Upper lobe of right lung (tissue), 1 donor: ENCODE results near the gene WDR64. TPM values are rescaled to one million over a fixed set of nuclear protein-coding genes. Genes with fewer than 3 reads are reported as not detected.
A peak's percentile ranks its signal among the peaks of the same experiment; 100 is the strongest.

ENCODE experiments used
- ATAC-seq: fragments of 200-7000 bp; cut with Tn5 transposase; one replicate; pipeline ENCODE4 v1.9.1; 2020; ENCODE audit warnings: mild to moderate bottlenecking, moderate library complexity
- DNase-seq: peaks from one replicate; pipeline ENCODE4 v3.0.0-alpha.2; 2020
- H3K27ac ChIP-seq: fragments of 200-600 bp; one replicate; pipeline ENCODE4 v1.8.0; 2022
- H3K27me3 ChIP-seq: fragments of 200-600 bp; one replicate; pipeline ENCODE4 v1.8.0; 2022; ENCODE audit warnings: mild to moderate bottlenecking
- H3K36me3 ChIP-seq: fragments of 200-600 bp; one replicate; pipeline ENCODE4 v1.8.0; 2022
- H3K4me1 ChIP-seq: fragments of 200-600 bp; one replicate; pipeline ENCODE4 v1.8.0; 2022
- H3K4me3 ChIP-seq: fragments of 200-600 bp; one replicate; pipeline ENCODE4 v1.8.0; 2022; ENCODE audit warnings: mild to moderate bottlenecking
- H3K9me3 ChIP-seq: fragments of 200-600 bp; one replicate; pipeline ENCODE4 v1.8.0; 2022
- intact Hi-C: fragments of 100-400 bp; cut with DNase I; formaldehyde crosslinking; loops from one replicate; pipeline ENCODE4 v1.11.0; 2022
- total RNA-seq: library from RNA; stranded (reverse); fragmentation: NEBNext Ultra II Directional; extraction: Animal tissue kit (Norgen Biotek cat#: 25700); gene quantifications from one replicate; pipeline ENCODE4 v1.2.1, GENCODE V29; 2021
- TF ChIP-seq, protein P1 (sequence below): fragments of 200-600 bp; IDR thresholded peaks from one replicate; pipeline ENCODE4 v1.8.0; 2022; ENCODE audit warnings: antibody characterized with exemption
- donor health status: DM: no; HTN: yes; CAD: no; lungs with severe emphysema.

The WDR64 gene
- total RNA-seq, 1 donor from 2014 or later = not detected

- H3K4me3 ChIP-seq = no peak overlapping the region
- no peak for ATAC-seq
- TF ChIP-seq, protein P1, sequence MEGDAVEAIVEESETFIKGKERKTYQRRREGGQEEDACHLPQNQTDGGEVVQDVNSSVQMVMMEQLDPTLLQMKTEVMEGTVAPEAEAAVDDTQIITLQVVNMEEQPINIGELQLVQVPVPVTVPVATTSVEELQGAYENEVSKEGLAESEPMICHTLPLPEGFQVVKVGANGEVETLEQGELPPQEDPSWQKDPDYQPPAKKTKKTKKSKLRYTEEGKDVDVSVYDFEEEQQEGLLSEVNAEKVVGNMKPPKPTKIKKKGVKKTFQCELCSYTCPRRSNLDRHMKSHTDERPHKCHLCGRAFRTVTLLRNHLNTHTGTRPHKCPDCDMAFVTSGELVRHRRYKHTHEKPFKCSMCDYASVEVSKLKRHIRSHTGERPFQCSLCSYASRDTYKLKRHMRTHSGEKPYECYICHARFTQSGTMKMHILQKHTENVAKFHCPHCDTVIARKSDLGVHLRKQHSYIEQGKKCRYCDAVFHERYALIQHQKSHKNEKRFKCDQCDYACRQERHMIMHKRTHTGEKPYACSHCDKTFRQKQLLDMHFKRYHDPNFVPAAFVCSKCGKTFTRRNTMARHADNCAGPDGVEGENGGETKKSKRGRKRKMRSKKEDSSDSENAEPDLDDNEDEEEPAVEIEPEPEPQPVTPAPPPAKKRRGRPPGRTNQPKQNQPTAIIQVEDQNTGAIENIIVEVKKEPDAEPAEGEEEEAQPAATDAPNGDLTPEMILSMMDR = no peak
- no peak overlapping the region for H3K27ac ChIP-seq
- H3K36me3 ChIP-seq = no peaks in the 10 kb centered on the region
- H3K4me1 ChIP-seq = no peaks in the 10 kb centered on the region
- no peaks in the 10 kb centered on the region for H3K9me3 ChIP-seq
- no peaks in the 10 kb centered on the region for H3K27me3 ChIP-seq
- intact Hi-C loops = no loop called here
- no peak for DNase-seq
Measured at GRCh38 chr1:241837416-241837815, 185.3 kb downstream of the WDR64 start.

DNA sequence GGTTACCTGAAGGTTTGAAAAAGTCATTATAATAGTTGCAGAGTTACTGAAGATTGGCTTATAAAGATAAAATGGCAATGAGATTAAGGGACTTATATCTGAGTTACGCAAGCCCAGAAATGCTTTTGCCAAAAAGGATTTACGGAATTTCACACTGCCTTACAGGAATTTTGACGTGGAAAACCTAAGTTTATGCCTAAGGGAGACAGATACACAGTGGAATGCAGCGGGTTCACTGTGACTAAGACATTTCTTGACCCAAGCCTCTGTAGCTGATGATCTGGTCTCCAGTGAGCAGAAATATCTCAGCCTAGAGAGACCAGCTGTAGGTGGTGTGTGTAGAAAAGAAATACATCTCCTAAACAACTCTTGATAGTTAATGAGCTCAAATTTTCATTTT is 185.8 kb downstream of the WDR64 start:
- Histone ChIP-seq H3K4me1 (no peaks in the 10 kb centered on the region), H3K9me3 (no peaks in the 10 kb centered on the region), H3K36me3 (no peaks in the 10 kb centered on the region), H3K4me3 (no peak overlapping the region), H3K27ac (no peak overlapping the region), H3K27me3 (no peaks in the 10 kb centered on the region)
- intact Hi-C loops = no loop called here
- TF ChIP-seq, protein P1 = no peak
- DNase-seq (no peak), ATAC-seq (no peak)

DNA sequence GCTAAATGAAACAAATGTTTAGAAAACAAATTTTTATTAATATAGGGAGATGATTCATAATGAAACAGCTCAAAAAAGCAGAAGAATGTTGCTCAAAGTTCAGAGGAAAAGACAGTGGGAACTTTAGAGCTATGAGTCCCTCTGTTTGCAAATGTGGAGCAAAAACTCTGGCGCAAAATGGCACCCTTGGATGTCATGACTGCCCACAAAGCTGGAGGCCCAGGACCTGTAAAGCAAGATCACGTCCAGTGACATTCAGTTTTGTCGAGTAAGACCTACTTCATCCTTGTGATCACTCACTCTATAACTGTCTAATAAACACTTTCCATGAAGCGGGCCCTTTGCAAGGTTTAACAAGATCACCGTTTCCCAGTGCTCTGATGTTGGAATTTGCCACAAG is 186.8 kb downstream of the WDR64 start:
- no peak for DNase-seq
- Histone ChIP-seq H3K4me3 (no peak overlapping the region), H3K27ac (no peak overlapping the region), H3K4me1 (no peaks in the 10 kb centered on the region), H3K9me3 (no peaks in the 10 kb centered on the region), H3K27me3 (no peaks in the 10 kb centered on the region), H3K36me3 (no peaks in the 10 kb centered on the region)
- TF ChIP-seq, protein P1 = no peak
- intact Hi-C loops = no loop called here
- no peak for ATAC-seq

- Histone ChIP-seq H3K4me1 (no peaks in the 10 kb centered on the region), H3K36me3 (no peaks in the 10 kb centered on the region), H3K4me3 (no peak overlapping the region), H3K27me3 (no peaks in the 10 kb centered on the region), H3K27ac (no peak overlapping the region), H3K9me3 (no peaks in the 10 kb centered on the region)
- TF ChIP-seq, protein P1 = no peak
- ATAC-seq (peak; percentile 62), DNase-seq (no peak)
- intact Hi-C loops = no loop called here
Measured at GRCh38 chr1:241839369-241839979, 187.4 kb downstream of the WDR64 start.

- DNase-seq (no peak), ATAC-seq (no peak)
- intact Hi-C loops = no loop called here
- Histone ChIP-seq H3K9me3 (no peaks in the 10 kb centered on the region), H3K4me3 (no peak overlapping the region), H3K27me3 (no peaks in the 10 kb centered on the region), H3K36me3 (no peaks in the 10 kb centered on the region), H3K4me1 (no peaks in the 10 kb centered on the region), H3K27ac (no peak overlapping the region)
- TF ChIP-seq, protein P1 = no peak
Measured at GRCh38 chr1:241840164-241840563, 188.1 kb downstream of the WDR64 start.

GRCh38 chr1:241841691-241842090 is 189.6 kb downstream of the WDR64 start:
- Histone ChIP-seq H3K9me3 (no peaks in the 10 kb centered on the region), H3K27ac (no peak overlapping the region), H3K36me3 (no peaks in the 10 kb centered on the region), H3K4me3 (no peak overlapping the region), H3K27me3 (no peaks in the 10 kb centered on the region), H3K4me1 (no peaks in the 10 kb centered on the region)
- TF ChIP-seq, protein P1 = no peak
- ATAC-seq = no peak
- intact Hi-C loops = no loop called here
- DNase-seq = no peak
